ENCODE results near the gene APP.
A peak's percentile ranks its signal among the peaks of the same experiment; 100 is the strongest.

The APP gene

DNA sequence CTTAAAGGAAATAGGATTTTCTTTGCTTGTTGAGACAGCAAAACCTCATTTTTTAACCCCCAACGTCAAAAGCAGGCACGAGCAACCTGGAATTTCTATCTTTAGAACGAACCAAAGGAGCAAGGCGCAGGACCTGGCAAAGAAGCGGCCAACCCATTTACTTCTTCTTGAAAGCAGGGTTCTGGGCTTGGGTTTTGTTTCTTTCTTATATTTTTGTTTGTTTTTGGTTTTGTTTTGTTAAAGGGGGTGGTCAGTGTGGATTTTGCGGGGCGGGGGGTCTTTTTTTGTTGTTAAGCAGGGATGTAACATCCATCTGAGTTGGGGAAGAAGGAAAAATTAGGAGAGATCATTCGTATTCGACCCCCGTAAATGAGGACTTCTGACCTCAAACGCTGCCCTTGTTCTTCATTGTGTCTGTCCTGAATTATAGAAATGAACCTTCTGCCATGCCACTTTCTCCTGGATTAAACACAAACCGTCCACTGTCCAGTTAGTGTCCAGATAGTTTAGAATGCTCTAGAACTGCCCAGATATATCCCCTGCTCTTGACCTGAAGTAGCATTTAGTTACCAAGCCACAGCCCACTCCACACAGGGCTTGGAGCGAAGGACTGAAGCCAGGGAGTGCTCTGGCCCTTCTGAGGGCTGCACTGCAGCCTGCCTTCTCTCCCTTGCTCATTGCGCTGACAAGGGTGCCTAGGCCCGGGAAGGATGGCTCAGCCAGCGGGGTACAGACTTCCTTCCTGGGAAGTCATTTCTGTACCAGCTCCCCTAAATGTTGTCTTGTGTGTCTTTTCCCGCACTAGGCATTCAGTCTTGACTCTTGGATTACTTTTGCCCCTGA is 909 bp upstream of the APP start:
- Mint-ChIP-seq H3K36me3 (no peaks in the 10 kb centered on the region), H3K4me3 (peak overlapping the region; percentile 94), H3K4me1 (peaks cover 9% of the 10 kb centered on the region), H3K27ac (no peak overlapping the region), H3K9me3 (no peaks in the 10 kb centered on the region), H3K27me3 (peaks cover 8% of the 10 kb centered on the region)
- no peak for DNase-seq (ENCODE audit: low spot score in 2 of 2)
- ATAC-seq (ENCODE audit: low read depth), result no peak

DNA sequence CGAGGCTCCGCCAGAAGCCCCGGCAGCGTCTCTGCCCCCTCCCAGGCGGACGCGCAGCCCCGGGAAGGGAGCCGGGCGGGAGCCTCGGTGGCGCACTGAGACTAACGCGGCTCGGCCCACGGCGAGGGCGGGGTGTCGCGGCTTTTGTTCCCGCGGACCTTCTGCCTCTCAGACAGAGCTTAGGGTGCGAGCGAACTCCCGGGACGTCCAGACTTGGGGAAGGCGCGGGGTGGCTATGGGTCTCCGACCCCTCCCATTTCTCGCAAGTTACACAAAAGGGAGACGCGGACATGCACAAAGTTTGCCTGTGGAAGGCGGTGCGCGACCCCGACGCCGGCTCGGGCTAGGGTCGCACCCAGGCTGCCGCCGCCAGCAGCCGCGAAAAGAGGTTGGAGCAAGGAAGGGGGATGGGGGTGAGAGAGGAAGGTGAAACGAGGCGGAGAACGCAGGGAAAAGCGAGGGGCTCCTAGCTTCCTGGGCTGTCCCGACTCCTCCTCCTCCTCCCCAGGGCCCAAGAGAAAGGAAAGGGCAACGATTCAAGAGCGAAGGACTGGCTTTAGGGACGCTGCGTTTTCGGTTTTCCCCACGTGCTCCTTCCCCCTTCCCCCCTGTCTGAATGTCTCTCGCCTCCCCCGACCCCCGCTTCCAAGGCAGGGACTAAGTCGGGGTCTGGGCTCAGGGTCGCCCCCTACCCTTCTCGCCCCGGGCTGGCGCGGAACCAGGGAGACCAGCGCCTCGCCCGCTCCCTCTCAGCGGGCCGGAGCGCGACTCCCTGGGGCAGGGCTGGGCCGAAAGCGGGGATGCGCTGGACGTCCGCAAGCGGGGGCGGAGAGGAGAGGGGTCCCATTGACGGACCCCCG is 729 bp downstream of the APP start:
- peaks cover 9% of the 10 kb centered on the region for H3K4me1 Mint-ChIP-seq
- H3K4me3 Mint-ChIP-seq, result peak overlapping the region; percentile 94
- H3K36me3 Mint-ChIP-seq, result no peaks in the 10 kb centered on the region
- DNase-seq (ENCODE audit: low spot score in 2 of 2) (peak; percentile 20 to 35), ATAC-seq (ENCODE audit: low read depth) (peak; percentile 32)
- no peaks in the 10 kb centered on the region for H3K9me3 Mint-ChIP-seq
- H3K27ac Mint-ChIP-seq, result peak overlapping the region; percentile 32
- peaks cover 6% of the 10 kb centered on the region for H3K27me3 Mint-ChIP-seq

DNA sequence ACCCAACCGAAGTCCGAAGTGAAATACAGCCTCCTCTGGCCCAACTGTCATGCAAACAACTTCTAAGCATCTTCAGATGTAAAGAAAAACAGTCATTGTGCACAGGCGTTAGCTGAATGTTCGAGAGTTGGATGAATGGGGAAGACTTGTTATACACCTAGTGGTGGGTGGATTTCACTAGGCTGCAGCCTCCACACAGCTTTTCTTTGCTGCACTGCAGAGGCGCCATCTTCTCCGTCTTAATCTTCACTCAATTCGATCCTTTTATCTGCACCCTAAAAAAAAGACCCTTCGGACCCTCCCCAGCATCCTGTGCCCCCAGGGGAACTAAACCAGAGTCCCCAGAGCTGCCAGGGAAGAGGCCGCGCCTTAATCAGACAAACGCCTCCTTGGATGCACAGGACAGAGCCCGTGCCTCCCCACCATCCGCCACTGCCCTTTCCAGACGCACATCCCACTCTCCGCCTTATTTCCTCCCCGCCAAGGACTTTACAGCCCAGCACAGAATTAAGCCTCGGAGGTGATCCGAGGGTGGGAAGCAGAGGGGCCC is 1.4 kb downstream of the APP start:
- DNase-seq (ENCODE audit: low spot score in 2 of 2) (peak in 1 of 2 donors; percentile 37), ATAC-seq (ENCODE audit: low read depth) (peak; percentile 65)
- Mint-ChIP-seq H3K36me3 (no peaks in the 10 kb centered on the region), H3K27me3 (peaks cover 3% of the 10 kb centered on the region), H3K9me3 (no peaks in the 10 kb centered on the region), H3K4me3 (peak overlapping the region; percentile 94), H3K27ac (peak overlapping the region; percentile 32), H3K4me1 (peaks cover 9% of the 10 kb centered on the region)

DNA sequence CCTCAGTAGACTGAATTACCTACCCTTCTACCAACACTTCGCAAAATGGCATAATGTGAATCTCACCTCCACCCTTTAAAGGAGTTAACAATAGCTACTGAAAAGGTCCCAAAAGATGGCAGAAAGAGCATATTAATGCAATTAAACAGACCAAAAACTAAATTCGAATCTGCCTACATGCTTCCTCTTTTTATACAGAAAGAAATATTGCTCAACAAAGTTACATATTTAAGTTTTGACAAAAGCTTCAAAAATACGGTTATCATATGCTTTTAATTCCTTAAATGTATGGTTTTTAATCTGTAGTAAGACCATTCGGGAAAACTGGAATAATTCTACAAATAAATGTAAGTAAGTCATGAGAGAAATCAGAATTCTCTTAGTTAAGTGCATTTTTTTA is 2.2 kb downstream of the APP start:
- peaks cover 4% of the 10 kb centered on the region for H3K27me3 Mint-ChIP-seq
- no peak for ATAC-seq (ENCODE audit: low read depth)
- H3K9me3 Mint-ChIP-seq, result no peaks in the 10 kb centered on the region
- H3K36me3 Mint-ChIP-seq, result no peaks in the 10 kb centered on the region
- no peak overlapping the region for H3K27ac Mint-ChIP-seq
- peaks cover 10% of the 10 kb centered on the region for H3K4me1 Mint-ChIP-seq
- no peak for DNase-seq (ENCODE audit: low spot score in 2 of 2)
- peak overlapping the region; percentile 14 for H3K4me3 Mint-ChIP-seq

DNA sequence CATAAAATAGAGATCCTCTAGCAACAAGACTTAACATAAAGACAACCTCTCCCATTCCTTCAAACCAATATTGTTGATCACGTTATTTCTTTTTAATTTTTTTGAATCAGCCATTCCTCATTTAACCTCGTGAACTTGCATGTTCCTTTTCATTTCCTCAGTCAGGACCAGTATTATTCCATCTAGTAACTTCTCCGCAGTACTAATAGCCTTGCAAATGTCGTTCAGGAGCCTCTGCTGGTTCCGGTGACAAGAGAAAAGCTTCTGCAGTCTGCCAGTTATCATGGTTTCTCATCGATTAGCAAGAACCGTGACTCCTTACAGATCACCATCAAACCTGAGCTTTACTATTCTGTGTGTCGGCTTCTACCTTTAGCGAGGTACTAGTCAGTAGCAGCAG is 3.0 kb downstream of the APP start:
- Mint-ChIP-seq H3K4me3 (no peak overlapping the region), H3K9me3 (no peaks in the 10 kb centered on the region), H3K36me3 (no peaks in the 10 kb centered on the region), H3K27me3 (peaks cover 5% of the 10 kb centered on the region), H3K27ac (no peak overlapping the region), H3K4me1 (peaks cover 11% of the 10 kb centered on the region)
- DNase-seq (ENCODE audit: low spot score in 2 of 2) (no peak), ATAC-seq (ENCODE audit: low read depth) (no peak)

DNA sequence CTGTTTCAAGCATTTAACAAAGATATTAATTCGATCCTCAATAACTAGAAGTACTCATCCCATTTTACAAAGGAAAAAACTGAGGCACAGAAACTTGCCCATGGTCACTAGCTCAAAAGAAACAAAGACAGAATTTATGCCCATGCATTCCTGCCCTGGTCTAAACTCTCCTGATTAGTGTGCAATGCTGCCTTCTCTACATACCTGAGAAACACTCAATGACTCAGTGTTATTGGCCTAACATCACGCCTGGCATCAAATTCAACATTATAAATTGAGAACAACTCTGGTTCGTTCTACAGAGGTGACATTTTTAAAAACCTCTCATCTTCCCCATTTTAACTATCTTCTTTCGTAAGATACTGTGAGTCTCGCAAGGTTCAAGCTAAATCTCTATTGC is 5.2 kb downstream of the APP start:
- ATAC-seq (ENCODE audit: low read depth), result no peak
- Mint-ChIP-seq H3K27me3 (peaks cover 2% of the 10 kb centered on the region), H3K4me1 (peaks cover 11% of the 10 kb centered on the region), H3K27ac (no peak overlapping the region), H3K36me3 (no peaks in the 10 kb centered on the region), H3K9me3 (no peaks in the 10 kb centered on the region), H3K4me3 (no peak overlapping the region)
- no peak for DNase-seq (ENCODE audit: low spot score in 2 of 2)

DNA sequence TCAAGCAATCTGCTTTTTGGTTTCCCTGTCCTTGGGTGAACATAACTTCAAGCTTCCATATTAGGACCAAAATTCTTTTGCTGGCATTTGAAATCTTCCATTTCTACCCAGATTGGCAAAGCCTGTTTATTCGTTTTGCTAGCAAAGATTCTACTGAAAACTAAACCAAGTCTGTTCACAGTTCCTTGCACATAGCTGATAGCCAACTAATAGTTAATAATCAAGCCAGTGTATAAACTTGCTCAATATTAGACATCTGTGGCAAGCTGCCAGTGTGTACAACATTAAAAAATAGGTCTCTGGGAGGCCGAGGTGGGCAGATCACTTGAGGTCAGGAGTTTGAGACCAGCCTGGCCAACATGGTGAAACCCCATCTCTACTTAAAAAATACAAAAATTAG is 6.3 kb downstream of the APP start:
- ATAC-seq (ENCODE audit: low read depth) (no peak), DNase-seq (ENCODE audit: low spot score in 2 of 2) (no peak)
- Mint-ChIP-seq H3K4me1 (peaks cover 11% of the 10 kb centered on the region), H3K36me3 (no peaks in the 10 kb centered on the region), H3K27me3 (peaks cover 2% of the 10 kb centered on the region), H3K27ac (no peak overlapping the region), H3K4me3 (no peak overlapping the region), H3K9me3 (no peaks in the 10 kb centered on the region)

DNA sequence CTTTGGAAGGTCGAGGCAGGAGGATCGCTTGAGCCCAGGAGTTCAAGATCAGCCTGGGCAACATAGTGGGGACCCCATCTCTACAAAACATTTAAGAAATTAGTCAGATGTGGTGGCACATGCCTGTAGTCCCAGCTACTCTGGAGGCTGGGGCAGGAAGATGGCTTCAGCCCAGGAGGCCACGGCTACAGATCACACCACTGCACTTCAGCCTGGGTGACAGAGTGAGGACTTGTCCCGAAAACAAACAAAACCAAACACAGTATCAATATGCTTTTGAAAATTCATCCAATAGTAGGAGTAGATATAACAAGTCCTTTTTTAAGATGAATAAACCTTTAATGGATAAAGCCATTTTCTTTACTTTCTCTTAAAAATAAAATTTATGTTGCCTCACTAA is 8.5 kb downstream of the APP start:
- Mint-ChIP-seq H3K27ac (no peak overlapping the region), H3K36me3 (no peaks in the 10 kb centered on the region), H3K9me3 (no peaks in the 10 kb centered on the region), H3K4me1 (peaks cover 15% of the 10 kb centered on the region), H3K27me3 (peaks cover 2% of the 10 kb centered on the region), H3K4me3 (no peak overlapping the region)
- DNase-seq (ENCODE audit: low spot score in 2 of 2) (no peak), ATAC-seq (ENCODE audit: low read depth) (no peak)

DNA sequence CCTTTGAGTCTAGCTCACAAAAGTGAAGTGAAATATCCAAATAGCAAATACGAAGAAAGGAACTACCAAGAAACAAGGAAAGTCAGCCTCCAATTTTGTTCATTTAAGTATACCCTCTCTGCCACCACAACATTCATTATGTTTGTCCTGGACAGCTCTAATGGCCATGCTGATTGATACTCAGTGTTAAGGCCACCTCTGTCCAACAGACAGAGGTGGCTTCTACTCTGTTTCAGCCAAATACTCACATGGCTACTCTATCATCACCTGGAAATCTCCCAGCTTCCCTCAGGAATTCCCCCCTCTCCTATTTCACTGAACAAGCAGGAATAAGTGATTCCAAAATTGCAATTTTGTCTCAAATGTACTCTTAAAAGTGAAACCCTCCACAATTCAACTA is 10.7 kb downstream of the APP start:
- Mint-ChIP-seq H3K36me3 (no peaks in the 10 kb centered on the region), H3K4me1 (peaks cover 13% of the 10 kb centered on the region), H3K4me3 (no peak overlapping the region), H3K27me3 (peaks cover 2% of the 10 kb centered on the region), H3K27ac (no peak overlapping the region), H3K9me3 (no peaks in the 10 kb centered on the region)
- DNase-seq (ENCODE audit: low spot score in 2 of 2), result no peak
- no peak for ATAC-seq (ENCODE audit: low read depth)

DNA sequence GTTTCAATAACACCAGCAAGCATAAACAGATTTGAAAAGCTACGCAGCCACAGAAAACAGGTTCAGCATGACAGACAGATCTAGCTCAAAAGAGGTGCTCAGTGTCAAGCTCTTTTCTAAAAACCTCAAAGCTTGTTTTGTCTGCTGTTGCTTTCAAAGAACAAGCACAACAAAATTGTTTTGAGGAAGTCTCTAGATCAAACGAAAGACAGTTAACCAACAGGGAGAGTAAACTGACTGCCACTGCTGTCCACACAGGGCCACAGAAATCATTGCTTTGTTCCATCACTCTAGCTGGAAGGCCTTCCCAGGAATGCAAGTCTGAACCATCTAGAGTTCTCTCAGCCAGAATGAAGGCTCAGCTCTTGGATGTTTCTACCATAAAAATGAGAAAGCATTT is 12.8 kb downstream of the APP start:
- no peak for DNase-seq (ENCODE audit: low spot score in 2 of 2)
- ATAC-seq (ENCODE audit: low read depth), result no peak
- Mint-ChIP-seq H3K4me3 (no peak overlapping the region), H3K4me1 (peaks cover 11% of the 10 kb centered on the region), H3K27me3 (no peaks in the 10 kb centered on the region), H3K9me3 (no peaks in the 10 kb centered on the region), H3K36me3 (no peaks in the 10 kb centered on the region), H3K27ac (peak overlapping the region; percentile 31)

DNA sequence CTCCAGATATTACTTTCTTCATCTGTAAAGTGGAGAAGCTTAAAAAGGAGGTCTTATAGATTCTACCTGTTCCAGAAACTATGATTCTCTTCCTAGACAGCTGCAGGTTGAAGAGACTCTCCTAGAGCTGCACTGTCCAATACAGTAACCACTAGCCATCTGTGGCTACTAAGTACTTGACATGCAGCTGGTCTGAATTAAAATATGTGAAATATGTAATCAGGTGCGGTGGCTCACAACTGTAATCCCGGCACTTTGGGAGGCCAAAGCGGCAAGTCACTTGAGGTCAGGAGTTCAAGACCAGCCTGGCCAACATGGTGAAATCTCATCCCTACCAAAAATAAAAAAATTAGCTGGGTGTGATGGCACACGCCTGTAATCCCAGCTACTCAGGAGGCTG is 15.8 kb downstream of the APP start:
- no peak overlapping the region for H3K4me3 Mint-ChIP-seq
- no peaks in the 10 kb centered on the region for H3K9me3 Mint-ChIP-seq
- H3K27me3 Mint-ChIP-seq, result no peaks in the 10 kb centered on the region
- no peak for ATAC-seq (ENCODE audit: low read depth)
- no peak for DNase-seq (ENCODE audit: low spot score in 2 of 2)
- H3K4me1 Mint-ChIP-seq, result peaks cover 11% of the 10 kb centered on the region
- no peaks in the 10 kb centered on the region for H3K36me3 Mint-ChIP-seq
- no peak overlapping the region for H3K27ac Mint-ChIP-seq

DNA sequence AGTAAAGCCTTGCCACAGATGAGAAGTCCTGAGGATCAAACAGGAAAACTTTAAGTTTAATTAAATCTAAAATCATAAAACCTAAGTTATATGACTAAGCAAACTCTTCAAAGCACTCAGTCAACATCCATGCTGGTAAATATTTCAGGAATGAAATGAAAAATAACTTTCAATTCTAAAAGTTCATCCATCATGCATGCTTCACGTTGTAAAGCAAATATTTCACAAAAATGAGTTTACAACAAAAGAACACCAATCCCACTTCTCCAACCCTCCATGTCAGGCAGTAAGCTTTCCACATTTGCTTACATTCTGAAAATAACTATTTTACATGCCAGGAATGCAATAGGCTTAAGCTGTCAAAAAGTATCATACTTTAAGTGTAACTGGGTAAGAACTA is 16.8 kb downstream of the APP start:
- H3K9me3 Mint-ChIP-seq, result no peaks in the 10 kb centered on the region
- no peak for DNase-seq (ENCODE audit: low spot score in 2 of 2)
- H3K4me3 Mint-ChIP-seq, result no peak overlapping the region
- no peaks in the 10 kb centered on the region for H3K27me3 Mint-ChIP-seq
- ATAC-seq (ENCODE audit: low read depth), result no peak
- H3K27ac Mint-ChIP-seq, result no peak overlapping the region
- peaks cover 10% of the 10 kb centered on the region for H3K4me1 Mint-ChIP-seq
- H3K36me3 Mint-ChIP-seq, result peaks cover under 1% of the 10 kb centered on the region

DNA sequence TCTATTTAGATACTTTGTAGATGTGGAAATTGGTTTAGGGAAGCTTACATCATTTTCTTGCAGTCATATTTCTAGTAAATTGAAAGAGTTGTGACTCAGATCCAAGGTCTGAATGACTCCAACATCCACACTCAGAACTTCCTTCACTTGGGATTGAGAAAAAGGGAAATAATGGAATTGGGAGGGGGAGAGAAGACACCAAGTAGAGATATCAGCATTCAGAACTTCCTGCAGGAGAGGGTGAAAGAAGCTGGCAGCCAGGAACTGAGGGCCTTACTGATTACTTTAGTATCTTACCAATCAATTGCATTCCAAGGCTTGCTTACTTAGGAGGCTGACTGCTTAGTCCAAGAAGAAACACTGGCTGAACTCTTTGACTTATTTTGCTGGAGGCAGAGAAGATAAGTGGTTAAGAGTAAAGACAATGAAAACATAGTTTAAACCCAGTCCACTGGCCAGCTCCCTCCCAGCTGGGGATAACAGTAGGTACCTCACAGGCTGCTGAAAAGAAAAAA is 21.7 kb downstream of the APP start:
- H3K36me3 Mint-ChIP-seq, result peaks cover 6% of the 10 kb centered on the region
- H3K27ac Mint-ChIP-seq, result no peak overlapping the region
- H3K4me1 Mint-ChIP-seq, result no peaks in the 10 kb centered on the region
- H3K4me3 Mint-ChIP-seq, result no peak overlapping the region
- H3K9me3 Mint-ChIP-seq, result no peaks in the 10 kb centered on the region
- ATAC-seq (ENCODE audit: low read depth), result no peak
- DNase-seq (ENCODE audit: low spot score in 2 of 2), result no peak
- no peaks in the 10 kb centered on the region for H3K27me3 Mint-ChIP-seq
